HepG2 (cell line): ENCODE results near the gene RCOR3.

Experiments used
- ATF7 ChIP-seq, 2 experiments: fragments of 450-650 bp in 1 of 2; sonication (generic) in 1 of 2; formaldehyde crosslinking in 1 of 2; IDR thresholded peaks; 2 replicates each; pipeline versions ENCODE4 v1.4.0 to v1.6.1; 2016 to 2020; ENCODE audit warnings: antibody characterized with exemption in 1 of 2, mild to moderate bottlenecking in 1 of 2, missing genetic modification reagents in 1 of 2
- ERF ChIP-seq: IDR thresholded peaks from 2 replicates; pipeline ENCODE4 v1.6.1; 2018; ENCODE audit warnings: missing biosample characterization, missing genetic modification reagents
- MYC ChIP-seq: sonication (generic); formaldehyde crosslinking; IDR thresholded peaks from 2 replicates; pipeline ENCODE4 v1.9.0; 2021; ENCODE audit warnings: missing genetic modification reagents, borderline replicate concordance
- NR1H2 ChIP-seq: sonication (generic); formaldehyde crosslinking; IDR thresholded peaks from 2 replicates; pipeline ENCODE4 v1.8.1; 2022; ENCODE audit warnings: low read depth, missing genetic modification reagents, borderline replicate concordance
- POLR2A ChIP-seq, 2 experiments: IDR thresholded peaks; 2 replicates each; pipeline ENCODE4 v1.6.1; 2011; ENCODE audit warnings: low read depth in 2 of 2, low read length in 2 of 2, mild to moderate bottlenecking in 1 of 2, moderate library complexity in 1 of 2; ENCODE audit not compliant: insufficient read depth in 1 of 2
- RFX1 ChIP-seq: fragments of 450-650 bp; IDR thresholded peaks from 2 replicates; pipeline ENCODE4 v1.6.1; 2017
- SIX1 ChIP-seq: sonication (generic); formaldehyde crosslinking; IDR thresholded peaks from 2 replicates; pipeline ENCODE4 v1.4.0; 2020; ENCODE audit warnings: missing genetic modification reagents, borderline replicate concordance
- TCF7 ChIP-seq: sonication (generic); IDR thresholded peaks from 2 replicates; pipeline ENCODE4 v1.6.1; 2016; ENCODE audit warnings: antibody characterized with exemption, low read depth
- ZFX ChIP-seq: sonication (generic); formaldehyde crosslinking; IDR thresholded peaks from 2 replicates; pipeline ENCODE4 v1.4.0; 2020; ENCODE audit warnings: mild to moderate bottlenecking, low read depth, missing genetic modification reagents, moderate library complexity
- ZNF333 ChIP-seq: sonication (generic); formaldehyde crosslinking; IDR thresholded peaks from 2 replicates; pipeline ENCODE4 v1.4.0; 2020; ENCODE audit warnings: mild to moderate bottlenecking, missing genetic modification reagents, borderline replicate concordance
- ZNF589 ChIP-seq: sonication (generic); formaldehyde crosslinking; conservative IDR thresholded peaks from 2 replicates; pipeline ENCODE4 v1.8.0; 2022; ENCODE audit warnings: mild to moderate bottlenecking, moderate library complexity, missing genetic modification reagents
- ZNF704 ChIP-seq: sonication (generic); formaldehyde crosslinking; IDR thresholded peaks from 2 replicates; pipeline ENCODE4 v1.8.1; 2023; ENCODE audit warnings: mild to moderate bottlenecking, inconsistent platforms, moderate library complexity, missing genetic modification reagents, borderline replicate concordance
- TF ChIP-seq, protein P1 (sequence below): sonication (generic); formaldehyde crosslinking; IDR thresholded peaks from 2 replicates; pipeline ENCODE4 v1.4.0; 2020; ENCODE audit warnings: missing genetic modification reagents
- TF ChIP-seq, protein P2 (sequence below): sonication (generic); formaldehyde crosslinking; IDR thresholded peaks from 2 replicates; pipeline ENCODE4 v1.5.0; 2020; ENCODE audit warnings: mild to moderate bottlenecking, missing genetic modification reagents, moderate library complexity

DNA sequence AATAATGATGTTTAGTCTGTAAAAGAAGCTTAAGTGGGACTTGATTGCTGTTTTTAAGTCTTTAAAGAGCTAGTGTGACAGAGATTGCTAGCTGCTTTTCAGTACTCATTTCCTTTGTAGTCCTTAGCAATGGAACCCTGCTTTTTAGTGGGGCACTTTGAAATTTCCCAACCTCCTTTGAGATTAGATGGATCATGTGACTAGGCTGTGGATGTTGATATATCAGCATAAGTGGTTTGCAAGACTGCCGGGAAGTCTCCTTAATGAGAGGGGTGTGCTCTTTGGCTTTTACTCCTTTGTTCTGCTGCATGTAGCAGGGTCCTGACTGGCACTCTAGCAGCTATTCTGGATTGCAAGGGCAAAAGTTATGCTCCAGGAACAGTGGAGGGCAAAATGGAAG is 11.2 kb upstream of the RCOR3 start:
- TF ChIP-seq, protein P1, sequence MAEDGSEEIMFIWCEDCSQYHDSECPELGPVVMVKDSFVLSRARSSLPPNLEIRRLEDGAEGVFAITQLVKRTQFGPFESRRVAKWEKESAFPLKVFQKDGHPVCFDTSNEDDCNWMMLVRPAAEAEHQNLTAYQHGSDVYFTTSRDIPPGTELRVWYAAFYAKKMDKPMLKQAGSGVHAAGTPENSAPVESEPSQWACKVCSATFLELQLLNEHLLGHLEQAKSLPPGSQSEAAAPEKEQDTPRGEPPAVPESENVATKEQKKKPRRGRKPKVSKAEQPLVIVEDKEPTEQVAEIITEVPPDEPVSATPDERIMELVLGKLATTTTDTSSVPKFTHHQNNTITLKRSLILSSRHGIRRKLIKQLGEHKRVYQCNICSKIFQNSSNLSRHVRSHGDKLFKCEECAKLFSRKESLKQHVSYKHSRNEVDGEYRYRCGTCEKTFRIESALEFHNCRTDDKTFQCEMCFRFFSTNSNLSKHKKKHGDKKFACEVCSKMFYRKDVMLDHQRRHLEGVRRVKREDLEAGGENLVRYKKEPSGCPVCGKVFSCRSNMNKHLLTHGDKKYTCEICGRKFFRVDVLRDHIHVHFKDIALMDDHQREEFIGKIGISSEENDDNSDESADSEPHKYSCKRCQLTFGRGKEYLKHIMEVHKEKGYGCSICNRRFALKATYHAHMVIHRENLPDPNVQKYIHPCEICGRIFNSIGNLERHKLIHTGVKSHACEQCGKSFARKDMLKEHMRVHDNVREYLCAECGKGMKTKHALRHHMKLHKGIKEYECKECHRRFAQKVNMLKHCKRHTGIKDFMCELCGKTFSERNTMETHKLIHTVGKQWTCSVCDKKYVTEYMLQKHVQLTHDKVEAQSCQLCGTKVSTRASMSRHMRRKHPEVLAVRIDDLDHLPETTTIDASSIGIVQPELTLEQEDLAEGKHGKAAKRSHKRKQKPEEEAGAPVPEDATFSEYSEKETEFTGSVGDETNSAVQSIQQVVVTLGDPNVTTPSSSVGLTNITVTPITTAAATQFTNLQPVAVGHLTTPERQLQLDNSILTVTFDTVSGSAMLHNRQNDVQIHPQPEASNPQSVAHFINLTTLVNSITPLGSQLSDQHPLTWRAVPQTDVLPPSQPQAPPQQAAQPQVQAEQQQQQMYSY (CRISPR knock-in tag), result no peak
- TF ChIP-seq POLR2A (IDR thresholded peaks at IDR 0.05; ENCODE audit: insufficient read depth in 1 of 2, low read depth in 2 of 2, low read length in 2 of 2), result no peak
- TF ChIP-seq, protein P2, sequence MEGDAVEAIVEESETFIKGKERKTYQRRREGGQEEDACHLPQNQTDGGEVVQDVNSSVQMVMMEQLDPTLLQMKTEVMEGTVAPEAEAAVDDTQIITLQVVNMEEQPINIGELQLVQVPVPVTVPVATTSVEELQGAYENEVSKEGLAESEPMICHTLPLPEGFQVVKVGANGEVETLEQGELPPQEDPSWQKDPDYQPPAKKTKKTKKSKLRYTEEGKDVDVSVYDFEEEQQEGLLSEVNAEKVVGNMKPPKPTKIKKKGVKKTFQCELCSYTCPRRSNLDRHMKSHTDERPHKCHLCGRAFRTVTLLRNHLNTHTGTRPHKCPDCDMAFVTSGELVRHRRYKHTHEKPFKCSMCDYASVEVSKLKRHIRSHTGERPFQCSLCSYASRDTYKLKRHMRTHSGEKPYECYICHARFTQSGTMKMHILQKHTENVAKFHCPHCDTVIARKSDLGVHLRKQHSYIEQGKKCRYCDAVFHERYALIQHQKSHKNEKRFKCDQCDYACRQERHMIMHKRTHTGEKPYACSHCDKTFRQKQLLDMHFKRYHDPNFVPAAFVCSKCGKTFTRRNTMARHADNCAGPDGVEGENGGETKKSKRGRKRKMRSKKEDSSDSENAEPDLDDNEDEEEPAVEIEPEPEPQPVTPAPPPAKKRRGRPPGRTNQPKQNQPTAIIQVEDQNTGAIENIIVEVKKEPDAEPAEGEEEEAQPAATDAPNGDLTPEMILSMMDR (CRISPR knock-in tag), result no peak
- TF ChIP-seq SIX1 (CRISPR knock-in tag), result no peak
- TF ChIP-seq NR1H2 (CRISPR knock-in tag), result no peak
- no peak for TF ChIP-seq ATF7 (IDR thresholded peaks at IDR 0.05)
- no peak for TF ChIP-seq ATF7 (CRISPR knock-in tag; IDR thresholded peaks at IDR 0.05)
- no peak for TF ChIP-seq ZNF589 (CRISPR knock-in tag)
- TF ChIP-seq ZNF704, result no peak
- TF ChIP-seq ZFX (CRISPR knock-in tag), result no peak
- no peak for TF ChIP-seq ERF (CRISPR knock-in tag)
- no peak for TF ChIP-seq TCF7
- no peak for TF ChIP-seq RFX1
- TF ChIP-seq ZNF333, result no peak
- no peak for TF ChIP-seq MYC (CRISPR knock-in tag)
